HL-60/S4 treated with retinoic acid at 250 ng/mL for 4 days and 3 days (cell line): Measurements from ENCODE around the gene SLC37A3.
"Not testable (repeated sequence)": the region's sequence is repeated elsewhere in the genome, so short reads cannot be mapped to it uniquely, and the experiment has no call there.

Experiments used
- in situ Hi-C: fragments of 300-500 bp; cut with MboI; formaldehyde crosslinking; loops from 2 replicates; pipeline ENCODE4 v1.7.0; 2022; ENCODE audit warnings: low sequenced_read_pairs

SLC37A3 gene

DNA sequence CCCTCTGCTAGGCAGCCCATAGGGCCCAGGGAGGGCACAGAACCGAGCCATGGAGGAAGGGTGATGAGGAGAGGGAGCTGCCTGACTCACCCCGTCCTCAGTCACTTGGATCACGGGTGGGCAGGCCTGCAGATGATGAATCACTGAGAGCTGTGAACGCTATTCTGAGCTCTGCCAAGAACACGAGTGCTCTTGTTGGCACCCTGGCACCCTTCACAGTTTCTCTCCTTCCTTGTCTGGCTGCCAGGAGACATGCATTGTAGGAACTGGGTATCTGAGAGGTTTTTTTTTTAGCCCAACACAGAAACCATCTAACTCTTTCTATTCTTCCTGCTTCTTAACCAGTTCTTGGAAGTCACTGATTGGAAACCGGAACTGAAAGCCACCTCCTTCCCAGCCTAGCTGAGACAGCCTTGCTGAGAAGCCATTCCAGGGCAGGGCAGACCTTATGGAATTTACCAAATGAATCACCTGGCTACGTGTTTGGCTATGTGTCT lies 82.1 kb downstream of the SLC37A3 start:
- in situ Hi-C loops, result no loop called here

- in situ Hi-C loops, result no loop called here
Observed at GRCh38 chr7:140315498-140316164, 82.7 kb downstream of the SLC37A3 start.

- in situ Hi-C loops, result no loop called here
Observed at GRCh38 chr7:140314573-140315480, 83.5 kb downstream of the SLC37A3 start.

- in situ Hi-C loops, result no loop called here
Observed at GRCh38 chr7:140312141-140312846, 86.0 kb downstream of the SLC37A3 start.

DNA sequence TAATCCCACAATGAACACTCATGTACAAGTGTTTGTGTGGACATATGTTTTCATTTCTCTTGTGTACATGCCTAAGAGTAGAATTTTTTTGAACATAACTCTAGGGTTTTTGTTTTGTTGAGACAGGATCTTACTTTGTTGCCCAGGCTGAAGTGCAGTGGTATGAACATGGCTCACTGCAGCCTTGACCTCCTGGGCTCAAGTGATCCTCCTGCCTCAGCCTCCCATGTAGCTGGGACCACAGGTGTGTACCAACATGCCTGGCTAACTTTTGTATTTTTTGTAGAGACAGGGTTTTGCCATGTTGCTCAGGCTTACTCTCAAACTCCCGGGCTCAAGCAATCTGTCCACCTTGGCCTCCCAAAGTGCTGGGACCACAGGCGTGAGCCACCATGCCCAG lies 87.2 kb downstream of the SLC37A3 start:
- in situ Hi-C loops, result not testable (repeated sequence)

DNA sequence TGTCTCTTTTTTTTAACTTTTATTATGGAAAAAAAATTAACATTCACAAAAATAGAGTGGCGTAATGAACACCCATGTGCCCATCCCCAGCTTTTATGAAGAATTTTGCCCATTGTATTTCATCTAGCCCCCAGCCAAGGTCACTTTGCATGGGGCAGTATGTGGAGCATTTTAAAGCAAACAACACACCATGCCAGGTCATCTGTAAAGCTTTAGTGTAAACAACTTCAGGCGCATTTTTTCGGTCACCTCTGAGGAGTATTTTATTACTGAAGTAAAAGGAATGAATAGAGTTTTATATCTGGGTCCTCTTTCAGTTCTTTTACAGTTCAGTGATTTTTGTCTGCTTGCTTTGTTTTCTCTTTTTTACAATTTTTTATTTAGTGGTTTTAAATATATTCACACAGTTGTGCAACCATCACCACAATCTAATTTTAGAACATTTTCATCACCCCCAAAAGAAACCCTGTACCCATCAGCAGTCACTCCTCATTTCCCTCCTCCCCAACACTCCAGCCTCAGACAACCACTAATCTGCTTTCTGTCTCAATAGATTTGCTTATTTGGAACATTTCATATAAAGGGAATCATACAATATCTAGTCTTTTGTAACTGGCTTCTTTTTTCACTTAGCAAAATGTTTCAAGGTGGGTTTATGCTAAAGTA lies 87.9 kb downstream of the SLC37A3 start:
- in situ Hi-C loops, result no loop called here

- in situ Hi-C loops, result no loop called here
Observed at GRCh38 chr7:140308060-140308459, 90.3 kb downstream of the SLC37A3 start.

DNA sequence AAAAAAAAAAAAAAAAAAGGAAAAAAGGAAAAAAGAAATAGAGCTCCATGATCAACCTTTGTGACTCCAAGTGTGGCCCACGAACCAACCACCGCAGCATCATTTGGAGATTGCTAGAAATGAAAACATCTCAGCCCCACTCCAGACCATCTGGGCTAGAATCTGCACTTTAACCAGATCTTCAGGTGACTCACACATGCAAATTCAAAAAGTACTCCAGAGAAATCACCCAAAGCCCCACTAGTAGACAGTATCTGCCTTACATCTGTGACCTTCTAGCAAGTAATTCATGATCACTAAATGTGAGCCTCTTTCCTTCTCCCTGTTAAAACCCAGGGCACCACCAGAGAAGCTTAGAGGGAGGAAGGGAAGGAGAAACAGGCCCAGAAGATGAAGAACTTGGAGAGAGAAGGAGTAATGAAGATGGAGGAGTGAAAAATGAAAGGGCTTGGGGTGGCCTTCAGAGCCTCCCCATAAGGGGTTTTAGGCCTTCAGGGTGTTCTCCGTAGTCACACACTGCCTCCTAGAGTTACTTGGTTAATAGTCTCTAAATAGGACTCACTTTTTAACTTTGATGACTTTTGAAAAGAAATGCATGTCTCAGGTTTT lies 94.0 kb downstream of the SLC37A3 start:
- in situ Hi-C loops, result no loop called here

GRCh38 chr7:140300243-140301136 lies 97.8 kb downstream of the SLC37A3 start:
- in situ Hi-C loops, result no loop called here

DNA sequence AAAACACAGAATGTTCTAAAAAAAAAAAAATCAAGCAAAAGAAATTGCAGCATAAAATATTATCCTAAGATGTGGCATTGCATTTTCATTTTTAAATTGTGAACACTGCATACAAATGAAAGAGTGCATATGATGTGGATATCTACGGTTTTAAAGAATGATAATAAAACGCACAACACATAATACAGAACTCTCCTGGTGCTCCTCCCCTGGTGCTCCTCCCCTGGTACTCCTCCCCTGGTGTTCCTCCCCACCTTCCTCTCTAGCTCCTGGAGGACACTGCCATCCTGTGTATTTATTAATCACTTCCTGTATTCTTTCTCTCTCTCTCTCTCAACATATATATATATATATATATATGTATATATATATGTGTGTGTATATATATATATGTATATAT lies 100.1 kb downstream of the SLC37A3 start:
- in situ Hi-C loops, result no loop called here

GRCh38 chr7:140297192-140297591 lies 101.1 kb downstream of the SLC37A3 start:
- in situ Hi-C loops, result no loop called here

DNA sequence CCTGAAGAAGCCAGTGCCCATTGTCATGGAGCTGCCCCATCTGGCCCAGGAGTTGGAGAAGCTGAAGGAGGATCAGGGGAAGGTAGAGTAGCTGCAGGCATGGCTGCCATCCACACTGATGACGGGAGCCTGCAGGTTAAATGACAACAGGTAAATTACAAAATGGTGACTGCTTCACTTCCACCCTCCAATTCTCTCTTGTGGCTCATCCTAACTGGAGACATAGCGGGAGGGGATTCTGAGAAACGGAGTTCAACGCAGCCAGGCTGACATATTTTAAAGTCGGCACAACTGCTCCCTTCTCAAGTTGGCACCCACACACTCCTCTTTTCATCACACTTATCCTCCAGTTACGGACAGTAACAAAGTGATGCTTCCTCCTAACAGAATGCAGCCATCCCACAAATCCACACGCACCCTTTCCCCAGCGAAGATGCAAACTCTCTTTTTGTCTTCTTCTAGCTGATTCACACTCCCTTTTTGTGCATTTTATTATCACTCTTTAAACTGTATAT lies 103.0 kb downstream of the SLC37A3 start:
- in situ Hi-C loops, result no loop called here

GRCh38 chr7:140294454-140294853 lies 103.9 kb downstream of the SLC37A3 start:
- in situ Hi-C loops, result no loop called here

DNA sequence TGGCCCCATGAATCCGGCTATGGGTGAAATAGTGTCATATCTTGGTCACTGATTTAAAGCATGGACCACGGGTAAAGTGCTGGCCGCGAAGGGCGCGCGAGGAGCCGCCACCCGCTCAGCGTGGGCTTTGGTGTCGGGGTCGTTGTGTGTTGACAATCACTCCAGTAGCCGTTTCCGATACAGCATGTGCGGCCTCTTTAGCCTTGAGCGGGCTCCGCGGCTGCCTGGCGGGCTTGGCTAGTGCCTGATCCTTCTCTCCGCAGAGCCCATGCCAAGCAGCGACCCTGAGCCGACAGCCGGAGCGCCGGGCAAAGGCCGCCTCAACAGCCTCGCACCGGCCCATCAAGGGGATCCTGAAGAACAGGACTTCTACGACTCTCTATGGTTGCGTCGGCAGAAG lies 105.9 kb downstream of the SLC37A3 start:
- in situ Hi-C loops, result no loop called here

DNA sequence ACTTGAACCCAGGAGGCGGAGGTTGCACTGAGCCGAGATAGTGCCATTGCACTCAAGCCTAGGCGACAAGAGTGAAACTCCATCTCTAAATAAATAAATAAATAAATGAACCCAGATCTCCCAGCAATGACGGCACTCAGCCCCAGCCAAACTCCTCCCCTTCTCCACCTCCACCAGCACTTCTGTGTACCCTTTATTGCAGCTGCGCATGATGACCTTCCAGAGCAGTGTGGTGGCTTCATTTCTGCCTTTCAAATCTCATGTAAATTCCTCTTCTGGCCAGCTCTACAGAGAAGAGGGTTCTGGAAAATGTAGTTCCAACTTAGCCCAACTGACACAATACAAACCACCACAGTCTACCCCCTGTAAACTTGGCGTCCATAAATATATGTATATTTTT lies 108.5 kb downstream of the SLC37A3 start:
- in situ Hi-C loops, result no loop called here

GRCh38 chr7:140287988-140288387 lies 110.3 kb downstream of the SLC37A3 start:
- in situ Hi-C loops, result no loop called here

DNA sequence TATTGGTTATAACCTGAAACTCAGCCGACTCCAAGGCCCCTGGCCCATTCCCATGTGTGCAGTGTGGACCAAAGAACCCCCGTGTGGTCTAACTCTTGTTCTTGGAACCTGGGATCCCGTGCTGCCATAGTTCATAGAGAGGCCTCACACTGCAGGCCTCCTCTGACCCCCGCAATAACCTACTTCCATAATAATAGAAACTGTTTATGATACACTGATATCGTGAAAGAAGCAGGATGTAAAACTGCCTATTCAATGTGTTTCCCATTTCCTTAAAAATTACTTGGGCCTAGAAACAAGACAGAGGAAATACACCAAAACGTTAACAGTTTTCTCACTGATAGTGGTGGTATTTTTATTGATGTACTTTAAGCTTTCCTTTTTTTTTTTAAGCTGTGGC lies 112.4 kb downstream of the SLC37A3 start:
- in situ Hi-C loops, result no loop called here

DNA sequence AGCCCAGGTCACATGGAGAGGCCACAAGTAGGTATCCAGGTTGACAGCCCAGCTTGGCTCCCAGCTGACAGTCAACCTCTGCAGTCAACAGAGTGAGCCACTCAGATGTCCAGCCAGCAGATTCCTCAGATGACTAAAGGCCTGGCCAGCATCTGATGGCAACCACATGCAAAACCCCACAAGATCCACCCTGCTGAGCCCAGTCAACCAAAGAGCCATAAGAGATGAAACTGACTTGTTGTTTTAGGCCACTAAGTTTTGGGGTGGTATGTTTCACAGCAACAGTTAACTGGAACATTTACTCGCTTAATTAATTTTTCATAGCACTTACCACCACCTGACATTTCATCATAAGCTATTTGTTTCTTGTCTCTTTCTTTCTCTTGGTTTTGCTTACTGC lies 114.3 kb downstream of the SLC37A3 start:
- in situ Hi-C loops, result no loop called here
